ENCODE measurements around the gene ADAMTS5.

GRCh38 chr21:26920055-26920454, 46.8 kb downstream of the ADAMTS5 start:
- TF ChIP-seq CTCF (IDR thresholded peaks at IDR 0.05) (no peak), POLR2A (IDR thresholded peaks at IDR 0.05) (no peak)

All from upper lobe of left lung (tissue), 4 donors.